ENCODE results near the gene KIRREL3. TPM values are rescaled to one million over a fixed set of nuclear protein-coding genes. Genes with fewer than 3 reads are reported as not detected.

KIRREL3 gene
- total and polyA plus RNA-seq, 4 donors: 0.02 to 0.71 (median 0.15) TPM; not detected in 1

DNA sequence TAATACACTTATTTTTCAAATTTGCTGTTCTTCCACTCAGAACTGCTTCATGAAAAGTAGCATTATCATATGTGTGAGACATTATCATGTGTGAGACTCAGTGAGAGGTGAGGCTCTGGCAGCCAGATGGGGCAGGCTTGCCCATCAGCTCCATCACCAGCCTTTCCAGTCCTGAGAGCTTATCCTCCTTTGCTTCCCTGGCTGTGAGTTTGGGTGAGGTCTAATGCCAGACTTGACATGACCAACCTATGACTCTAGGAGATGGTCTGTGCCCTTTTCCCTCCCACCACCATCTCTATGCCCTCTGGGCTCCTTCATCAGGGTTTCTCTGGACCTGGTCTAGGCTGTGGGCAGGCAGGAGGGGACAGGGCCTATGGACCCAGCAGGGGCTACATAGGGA is 145.0 kb downstream of the KIRREL3 start:
- H3K36me3 ChIP-seq (ENCODE audit: control insufficient read depth in 4 of 4, insufficient read depth in 4 of 4, low read length in 4 of 4): no peaks in the 10 kb centered on the region
- H3K27me3 ChIP-seq (ENCODE audit: control insufficient read depth in 3 of 3, insufficient read depth in 3 of 3, low read length in 2 of 3): no peaks in the 10 kb centered on the region
- DNase-seq: no peak
- H3K4me1 ChIP-seq (ENCODE audit: control insufficient read depth in 5 of 5, insufficient read depth in 5 of 5, low read length in 5 of 5): peaks cover 0 to 6% (median 0%) of the 10 kb centered on the region in 5 donors
- no peak overlapping the region for H3K4me3 ChIP-seq
- H3K27ac ChIP-seq (ENCODE audit: low read depth in 1 of 2, low read length in 1 of 2): no peak overlapping the region
- no peak for ATAC-seq (ENCODE audit: insufficient read depth, low FRiP score)
- TF ChIP-seq CTCF (IDR thresholded peaks at IDR 0.05; ENCODE audit: control extremely low read depth, extremely low read depth): no peak
- H3K9me3 ChIP-seq (ENCODE audit: control insufficient read depth in 4 of 4, insufficient read depth in 3 of 4, low read length in 3 of 4): no peaks in the 10 kb centered on the region
- H3K9ac ChIP-seq (ENCODE audit: insufficient read depth in 1 of 2, low read length in 2 of 2): no peak overlapping the region

DNA sequence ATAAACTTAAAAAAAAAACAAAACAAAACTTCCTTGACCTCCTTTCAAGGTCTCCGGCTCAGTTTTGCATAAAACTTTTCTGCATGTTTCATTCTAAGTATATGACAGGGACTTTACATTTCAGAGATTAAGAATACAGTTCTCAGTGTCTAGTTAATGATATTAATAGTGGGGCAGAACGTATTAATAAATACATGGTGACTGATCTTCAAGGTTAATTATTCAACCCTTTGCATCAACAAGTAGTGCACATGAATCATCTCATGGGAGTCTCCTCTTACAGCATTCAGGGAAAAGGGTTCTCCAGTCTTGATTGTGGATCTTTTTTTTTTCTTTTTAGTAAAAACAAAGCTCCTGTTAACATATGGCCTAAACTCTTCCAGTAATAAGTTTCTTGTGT is 146.8 kb downstream of the KIRREL3 start:
- DNase-seq (no peak), ATAC-seq (ENCODE audit: insufficient read depth, low FRiP score) (no peak)
- Histone ChIP-seq H3K4me1 (ENCODE audit: control insufficient read depth in 5 of 5, insufficient read depth in 5 of 5, low read length in 5 of 5) (peaks cover 0 to 6% (median 0%) of the 10 kb centered on the region in 5 donors), H3K27ac (ENCODE audit: low read depth in 1 of 2, low read length in 1 of 2) (no peak overlapping the region), H3K27me3 (ENCODE audit: control insufficient read depth in 3 of 3, insufficient read depth in 3 of 3, low read length in 2 of 3) (no peaks in the 10 kb centered on the region), H3K9ac (ENCODE audit: insufficient read depth in 1 of 2, low read length in 2 of 2) (no peak overlapping the region), H3K36me3 (ENCODE audit: control insufficient read depth in 4 of 4, insufficient read depth in 4 of 4, low read length in 4 of 4) (no peaks in the 10 kb centered on the region), H3K4me3 (no peak overlapping the region), H3K9me3 (ENCODE audit: control insufficient read depth in 4 of 4, insufficient read depth in 3 of 4, low read length in 3 of 4) (no peaks in the 10 kb centered on the region)
- WGBS, 2 donors: 66 to 73% methylated on average over 2 of the region's 2 CpGs
- no peak for TF ChIP-seq CTCF (IDR thresholded peaks at IDR 0.05; ENCODE audit: control extremely low read depth, extremely low read depth)

GRCh38 chr11:126844789-126845188 is 155.8 kb downstream of the KIRREL3 start:
- Histone ChIP-seq H3K9me3 (ENCODE audit: control insufficient read depth in 4 of 4, insufficient read depth in 3 of 4, low read length in 3 of 4) (no peaks in the 10 kb centered on the region), H3K4me3 (no peak overlapping the region), H3K27me3 (ENCODE audit: control insufficient read depth in 3 of 3, insufficient read depth in 3 of 3, low read length in 2 of 3) (no peaks in the 10 kb centered on the region), H3K36me3 (ENCODE audit: control insufficient read depth in 4 of 4, insufficient read depth in 4 of 4, low read length in 4 of 4) (no peaks in the 10 kb centered on the region), H3K9ac (ENCODE audit: insufficient read depth in 1 of 2, low read length in 2 of 2) (no peak overlapping the region), H3K27ac (ENCODE audit: low read depth in 1 of 2, low read length in 1 of 2) (no peak overlapping the region), H3K4me1 (ENCODE audit: control insufficient read depth in 5 of 5, insufficient read depth in 5 of 5, low read length in 5 of 5) (no peaks in the 10 kb centered on the region)
- ATAC-seq (ENCODE audit: insufficient read depth, low FRiP score) (no peak), DNase-seq (no peak)
- WGBS, 2 donors: 77 to 82% methylated on average over 2 of the region's 2 CpGs
- no peak for TF ChIP-seq CTCF (IDR thresholded peaks at IDR 0.05; ENCODE audit: control extremely low read depth, extremely low read depth)

- no peak for TF ChIP-seq CTCF (IDR thresholded peaks at IDR 0.05; ENCODE audit: control extremely low read depth, extremely low read depth)
- ATAC-seq (ENCODE audit: insufficient read depth, low FRiP score) (no peak), DNase-seq (no peak)
- H3K27me3 ChIP-seq (ENCODE audit: control insufficient read depth in 3 of 3, insufficient read depth in 3 of 3, low read length in 2 of 3): peaks cover 0 to 2% (median 0%) of the 10 kb centered on the region in 3 donors
- H3K4me3 ChIP-seq: no peak overlapping the region
- WGBS, 2 donors: 78 to 82% methylated on average over 5 of the region's 5 CpGs
- no peaks in the 10 kb centered on the region for H3K4me1 ChIP-seq (ENCODE audit: control insufficient read depth in 5 of 5, insufficient read depth in 5 of 5, low read length in 5 of 5)
- no peak overlapping the region for H3K9ac ChIP-seq (ENCODE audit: insufficient read depth in 1 of 2, low read length in 2 of 2)
- H3K36me3 ChIP-seq (ENCODE audit: control insufficient read depth in 4 of 4, insufficient read depth in 4 of 4, low read length in 4 of 4): no peaks in the 10 kb centered on the region
- H3K27ac ChIP-seq (ENCODE audit: low read depth in 1 of 2, low read length in 1 of 2): no peak overlapping the region
- no peaks in the 10 kb centered on the region for H3K9me3 ChIP-seq (ENCODE audit: control insufficient read depth in 4 of 4, insufficient read depth in 3 of 4, low read length in 3 of 4)
Measured at GRCh38 chr11:126843096-126843495, 157.5 kb downstream of the KIRREL3 start.
